IMR-90 (cell line): Measurements from ENCODE around the gene HECTD1. TPM values are rescaled to one million over a fixed set of nuclear protein-coding genes. Genes with fewer than 3 reads are reported as not detected.
A peak's percentile ranks its signal among the peaks of the same experiment; 100 is the strongest.
"Not testable (repeated sequence)": the region's sequence is repeated elsewhere in the genome, so short reads cannot be mapped to it uniquely, and the experiment has no call there.

Source experiments
- ATAC-seq: fragments of 200-7000 bp; cut with Tn5 transposase; 2 replicates; pipeline ENCODE4 v1.9.1; 2020; ENCODE audit warnings: low read depth, mild to moderate bottlenecking, moderate library complexity
- BruUV-seq: library from RNA; stranded (reverse); fragments of 400-500 nt; replicated peaks from 2 replicates; lab custom pipeline; 2021; lab: Mats Ljungman, UMichigan
- CTCF ChIA-PET: fragments of 300-600 bp; formaldehyde crosslinking; extraction: SDS; loops from one replicate; lab custom pipeline; 2021; ENCODE audit warnings: antibody characterized with exemption; lab: Yijun Ruan, JAX
- POLR2A ChIA-PET: fragments of 300-600 bp; sonication (Branson Sonifier 250); formaldehyde crosslinking; loops from one replicate; lab custom pipeline; 2022; ENCODE audit warnings: antibody characterized with exemption; ENCODE audit not compliant: unreplicated experiment; lab: Charles Lee
- DNase-seq: peaks from one replicate; pipeline ENCODE4 v3.0.0; 2013
- H2AFZ ChIP-seq: replicated peaks from 2 replicates; pipeline ENCODE3; 2013; ENCODE audit warnings: low read length, mild to moderate bottlenecking; ENCODE audit not compliant: poor library complexity
- H2AK5ac ChIP-seq: 2 replicates; pipeline ENCODE4 v1.6.1; 2013; ENCODE audit warnings: low read depth, low read length, inconsistent platforms
- H2AK9ac ChIP-seq: replicated peaks from 2 replicates; pipeline ENCODE3; 2013; ENCODE audit warnings: mild to moderate bottlenecking, low read depth, low read length, moderate library complexity; ENCODE audit not compliant: poor library complexity
- H2BK120ac ChIP-seq: 2 replicates; pipeline ENCODE4 v1.6.1; 2013; ENCODE audit warnings: low read depth, low read length, inconsistent platforms
- H2BK15ac ChIP-seq: 3 replicates; pipeline ENCODE4 v1.6.1; 2013; ENCODE audit warnings: low read depth, low read length, inconsistent platforms
- H2BK20ac ChIP-seq: 2 replicates; pipeline ENCODE4 v1.6.1; 2013; ENCODE audit warnings: low read depth, mild to moderate bottlenecking, inconsistent platforms, low read length, moderate library complexity
- H2BK5ac ChIP-seq: 2 replicates; pipeline ENCODE4 v1.6.1; 2013; ENCODE audit warnings: mild to moderate bottlenecking, low read depth, low read length, inconsistent platforms; ENCODE audit not compliant: poor library complexity, severe bottlenecking
- H3K14ac ChIP-seq: replicated peaks from 2 replicates; pipeline ENCODE4 v1.6.1; 2013; ENCODE audit warnings: low read depth, low read length, inconsistent platforms
- H3K18ac ChIP-seq: 2 replicates; pipeline ENCODE4 v1.6.1; 2013; ENCODE audit warnings: low read depth, low read length, control low read depth
- H3K23ac ChIP-seq: 2 replicates; pipeline ENCODE4 v1.6.1; 2013; ENCODE audit warnings: low read depth, low read length, inconsistent platforms
- H3K27ac ChIP-seq: 2 replicates; pipeline ENCODE4 v1.5.1; 2013; ENCODE audit warnings: mild to moderate bottlenecking, control low read depth, low read length; ENCODE audit not compliant: insufficient read depth
- H3K27me3 ChIP-seq: 2 replicates; pipeline ENCODE4 v1.6.1; 2013; ENCODE audit warnings: low read length; ENCODE audit not compliant: control insufficient read depth, insufficient read depth
- H3K36me3 ChIP-seq: 2 replicates; pipeline ENCODE4 v1.6.1; 2013; ENCODE audit warnings: low read length, mixed read lengths; ENCODE audit not compliant: control insufficient read depth, insufficient read depth
- H3K4ac ChIP-seq: 2 replicates; pipeline ENCODE4 v1.6.1; 2013; ENCODE audit warnings: low read depth, low read length, inconsistent platforms
- H3K4me1 ChIP-seq: 2 replicates; pipeline ENCODE4 v1.6.1; 2013; ENCODE audit warnings: low read length, mixed read lengths; ENCODE audit not compliant: control insufficient read depth, insufficient read depth
- H3K4me2 ChIP-seq: 2 replicates; pipeline ENCODE4 v1.6.1; 2013; ENCODE audit warnings: low read depth, mild to moderate bottlenecking, control low read depth, low read length, moderate library complexity
- H3K4me3 ChIP-seq: 2 replicates; pipeline ENCODE4 v1.5.1; 2013; ENCODE audit warnings: low read depth, mild to moderate bottlenecking, control low read depth, low read length, moderate library complexity; ENCODE audit not compliant: insufficient read depth
- H3K56ac ChIP-seq: 2 replicates; pipeline ENCODE4 v1.6.1; 2013; ENCODE audit warnings: low read length, inconsistent platforms; ENCODE audit not compliant: insufficient read depth; ENCODE audit errors: extremely low read depth
- H3K79me1 ChIP-seq, 2 experiments: 2 replicates each; pipeline ENCODE4 v1.6.1; 2013; ENCODE audit warnings: low read length in 2 of 2, inconsistent platforms in 1 of 2, low read depth in 1 of 2
- H3K9ac ChIP-seq: 2 replicates; pipeline ENCODE4 v1.6.1; 2013; ENCODE audit warnings: low read depth, low read length, control low read depth
- H3K9me1 ChIP-seq: 2 replicates; pipeline ENCODE4 v1.6.1; 2013; ENCODE audit warnings: low read length, inconsistent platforms; ENCODE audit not compliant: insufficient read depth
- H3K9me3 ChIP-seq: 2 replicates; pipeline ENCODE4 v1.6.1; 2013; ENCODE audit warnings: low read length; ENCODE audit not compliant: control insufficient read depth, insufficient read depth
- H4K20me1 ChIP-seq: 2 replicates; pipeline ENCODE4 v1.6.1; 2013; ENCODE audit warnings: low read length, inconsistent platforms; ENCODE audit not compliant: insufficient read depth
- H4K5ac ChIP-seq: 2 replicates; pipeline ENCODE4 v1.6.1; 2013; ENCODE audit warnings: mild to moderate bottlenecking, low read depth, low read length, control low read depth
- H4K8ac ChIP-seq, 2 experiments: 2 replicates each; pipeline ENCODE4 v1.6.1; 2013; ENCODE audit warnings: low read depth in 2 of 2, low read length in 2 of 2, control low read depth in 1 of 2, inconsistent platforms in 1 of 2
- H4K91ac ChIP-seq: 2 replicates; pipeline ENCODE4 v1.6.1; 2013; ENCODE audit warnings: low read depth, low read length, inconsistent platforms; ENCODE audit not compliant: insufficient read depth
- CEBPB ChIP-seq: IDR thresholded peaks from 2 replicates; pipeline ENCODE4 v1.6.1; 2012; ENCODE audit warnings: low read depth, low read length, improper control_type of control experiment
- CHD1 ChIP-seq: IDR thresholded peaks from 2 replicates; pipeline ENCODE4 v1.6.1; 2012; ENCODE audit warnings: low read depth, low read length, improper control_type of control experiment
- FOS ChIP-seq: fragments of 150-350 bp; IDR thresholded peaks from 2 replicates; pipeline ENCODE4 v1.6.1; 2016; ENCODE audit warnings: low read depth, low read length
- RFX5 ChIP-seq: IDR thresholded peaks from 2 replicates; pipeline ENCODE4 v1.8.0; 2012; ENCODE audit warnings: low read depth, mild to moderate bottlenecking, low read length, moderate library complexity
- WGBS, 2 experiments: methylation state at CpG; one replicate each; pipeline versions ENCODE4 v1.1.5 to v1.1.7; 2013; ENCODE audit warnings: missing lambda C conversion rate in 2 of 2; ENCODE audit not compliant: insufficient read length in 1 of 2; ENCODE audit errors: extremely low coverage in 2 of 2; 5-methylcytosine and 5-hydroxymethylcytosine counted together
- dilution Hi-C: fragments of 300-500 bp; cut with HindIII; formaldehyde crosslinking; loops from one replicate; pipeline ENCODE4 v1.14.3; 2018; ENCODE audit warnings: low sequenced_read_pairs; ENCODE audit not compliant: unreplicated experiment
- in situ Hi-C: fragments of 300-500 bp; cut with MboI; formaldehyde crosslinking; loops from 3 replicates; pipeline ENCODE4 v1.14.3; 2019; ENCODE audit warnings: low sequenced_read_pairs, inconsistent platforms, mixed read lengths
- intact Hi-C: fragments of 100-400 bp; cut with micrococcal nuclease; formaldehyde crosslinking; loops from 2 replicates; pipeline ENCODE4 v1.10.0; 2022
- polyA plus RNA-seq, 3 experiments: library from polyadenylated mRNA; depleted of rRNA; stranded (reverse); fragments of >200 nt; gene quantifications; 2 replicates each; pipeline ENCODE4 v1.2.3, GENCODE V29; 2012; ENCODE audit warnings: low replicate concordance in 1 of 3
- total RNA-seq: library from RNA; depleted of rRNA; stranded (reverse); fragments of >200 nt; gene quantifications from 2 replicates; pipeline ENCODE4 v1.2.3, GENCODE V29; 2012

The HECTD1 gene
- total and polyA plus RNA-seq, 2 of the 4 experiments (the other 2 are of a cell fraction) = 48.5 to 228 TPM

DNA sequence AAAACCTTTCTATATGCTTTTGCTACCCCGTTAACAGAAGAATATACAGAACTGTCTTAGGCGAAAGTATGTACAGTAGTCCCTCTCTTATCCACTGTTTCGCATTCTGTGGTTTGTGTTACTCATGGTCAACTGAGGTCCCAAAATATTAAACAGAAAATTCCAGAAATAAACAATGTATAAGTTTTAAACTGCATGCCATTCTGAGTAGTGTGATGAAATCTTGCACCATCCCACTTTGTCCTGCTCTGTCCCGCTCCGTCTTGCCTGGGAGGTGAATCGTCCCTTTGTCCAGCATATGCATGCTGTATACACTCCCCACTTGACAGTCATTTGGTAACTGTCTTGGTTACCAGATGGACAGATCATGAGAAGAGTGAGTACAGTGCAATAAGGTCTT lies 111.3 kb downstream of the HECTD1 start:
- H4K5ac ChIP-seq = no peak overlapping the region
- peak overlapping the region; percentile 78 for H2BK5ac ChIP-seq
- H3K9me3 ChIP-seq = no peaks in the 10 kb centered on the region
- ATAC-seq (peak; percentile 93), DNase-seq (peak; percentile 88)
- peak overlapping the region; percentile 55; the same call in 1 of the 2 replicates for H3K4me2 ChIP-seq
- H3K36me3 ChIP-seq = peaks cover 17% of the 10 kb centered on the region
- dilution Hi-C loops = no loop called here
- no CpG with 5 or more reads among the region's 6 CpGs for WGBS, 2 experiments
- BruUV-seq = no TSS peak
- no peak overlapping the region for H2AK9ac ChIP-seq
- peaks cover 14% of the 10 kb centered on the region for H3K9me1 ChIP-seq
- H3K79me1 ChIP-seq = peaks cover 4% of the 10 kb centered on the region in 2 experiments; a peak in 1 of 4 replicates
- peak overlapping the region; percentile 2; the same call in 1 of the 2 replicates for H3K27ac ChIP-seq
- peaks cover 9% of the 10 kb centered on the region for H3K4me1 ChIP-seq
- no peaks in the 10 kb centered on the region for H3K27me3 ChIP-seq
- CTCF ChIA-PET = no interaction called here
- intact Hi-C loops = no loop called here
- POLR2A ChIA-PET = no interaction called here
- H3K56ac ChIP-seq = peak overlapping the region; percentile 50; the same call in 1 of the 2 replicates
- peak overlapping the region; percentile 94 for H2BK20ac ChIP-seq
- H2BK120ac ChIP-seq = peak overlapping the region; percentile 81
- in situ Hi-C loops = no loop called here
- peak overlapping the region in 1 of 2 experiments; percentile 81; a peak in 3 of 4 replicates for H4K8ac ChIP-seq
- H2BK15ac ChIP-seq = peak overlapping the region; percentile 77; the same call in 1 of the 3 replicates
- H2AFZ ChIP-seq = no peak overlapping the region
- H3K23ac ChIP-seq = peak overlapping the region; percentile 86; the same call in 1 of the 2 replicates
- H4K20me1 ChIP-seq = no peaks in the 10 kb centered on the region
- no peak overlapping the region; the same call in 1 of the 2 replicates for H3K18ac ChIP-seq
- H3K4ac ChIP-seq = peak overlapping the region; percentile 95
- peak overlapping the region; percentile 92 for H4K91ac ChIP-seq
- H2AK5ac ChIP-seq = peak overlapping the region; percentile 38; the same call in 1 of the 2 replicates
- no peak overlapping the region for H3K4me3 ChIP-seq
- H3K14ac ChIP-seq = peak overlapping the region; percentile 15
- TF ChIP-seq CHD1 (no peak), CEBPB (peak; percentile 97), RFX5 (no peak), FOS (peak; percentile 54; the same call in 1 of the 2 replicates)
- H3K9ac ChIP-seq = no peak overlapping the region

- Histone ChIP-seq H2BK20ac (peak overlapping the region; percentile 90), H3K4me2 (peak overlapping the region; percentile 55; the same call in 1 of the 2 replicates), H4K8ac (peak overlapping the region; percentile 35 to 81; a peak in 3 of 4 replicates), H3K14ac (peak overlapping the region; percentile 15), H3K9ac (0 out of 2 replicates have a peak overlapping the region, but pooled peaks have one; percentile 3), H3K36me3 (peaks cover 14% of the 10 kb centered on the region), H3K23ac (peak overlapping the region; percentile 86; the same call in 1 of the 2 replicates), H3K56ac (peak overlapping the region; percentile 50; the same call in 1 of the 2 replicates), H4K5ac (peak overlapping the region; percentile 55), H3K18ac (peak overlapping the region; percentile 51), H2BK15ac (peak overlapping the region; percentile 77; the same call in 2 of the 3 replicates), H4K91ac (peak overlapping the region; percentile 79), H3K9me1 (peaks cover 17% of the 10 kb centered on the region), H3K27ac (peak overlapping the region; percentile 72; the same call in 1 of the 2 replicates), H3K4ac (peak overlapping the region; percentile 87), H2AK5ac (peak overlapping the region; percentile 74), H3K4me1 (peaks cover 13% of the 10 kb centered on the region), H2BK5ac (peak overlapping the region; percentile 78), H2BK120ac (peak overlapping the region; percentile 81)
- dilution Hi-C loops, POLR2A ChIA-PET, DNase-seq, H3K4me3 ChIP-seq, BruUV-seq, H2AFZ ChIP-seq, H2AK9ac ChIP-seq, CTCF ChIA-PET, in situ Hi-C loops, H4K20me1 ChIP-seq, ATAC-seq, H3K9me3 ChIP-seq, intact Hi-C loops, H3K79me1 ChIP-seq, H3K27me3 ChIP-seq: not testable (repeated sequence)
- 100% methylated on average over 4 of the region's 8 CpGs; no CpG with 5 or more reads in 1 of the 2 experiments for WGBS, 2 experiments
These were observed 111.8 kb downstream of the HECTD1 start for GRCh38 chr14:31095817-31096216.
